GM11168 (cell line): ENCODE measurements around the gene CPNE4.
"Not testable (repeated sequence)": the region's sequence is repeated elsewhere in the genome, so short reads cannot be mapped to it uniquely, and the experiment has no call there.

Experiments
- in situ Hi-C: fragments of 300-500 bp; cut with MboI; formaldehyde crosslinking; loops from one replicate; pipeline ENCODE4 v1.12.0; 2022; ENCODE audit warnings: low sequenced_read_pairs; ENCODE audit not compliant: unreplicated experiment

Gene CPNE4

DNA sequence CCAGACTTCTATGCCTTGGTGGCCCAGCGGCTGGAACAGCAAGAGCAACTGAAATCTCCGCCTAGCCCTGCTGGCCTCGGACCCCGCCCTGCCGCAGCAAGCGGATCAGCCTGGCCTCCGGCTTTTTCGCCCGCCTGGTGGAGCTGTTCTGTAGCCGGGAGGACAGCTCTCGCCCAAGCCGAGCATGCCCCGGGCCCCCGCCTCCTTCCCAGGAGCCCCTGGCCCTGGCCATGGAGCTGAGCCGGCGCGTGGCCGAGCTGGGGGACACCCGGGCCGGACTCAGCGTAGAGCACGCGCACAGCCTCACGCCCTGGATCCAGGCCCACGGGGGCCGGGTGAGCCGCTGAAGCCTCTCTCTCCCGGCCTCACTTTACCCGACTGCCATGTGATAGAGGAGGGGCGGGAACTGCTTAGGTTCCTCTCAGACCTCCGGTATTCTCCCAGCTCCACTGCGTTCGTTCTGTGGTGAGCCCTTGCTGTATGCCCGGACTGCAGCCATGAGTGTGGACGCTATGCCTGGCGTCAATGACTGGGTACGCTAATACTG, 507.9 kb downstream of the CPNE4 start:
- in situ Hi-C loops, result no loop called here

DNA sequence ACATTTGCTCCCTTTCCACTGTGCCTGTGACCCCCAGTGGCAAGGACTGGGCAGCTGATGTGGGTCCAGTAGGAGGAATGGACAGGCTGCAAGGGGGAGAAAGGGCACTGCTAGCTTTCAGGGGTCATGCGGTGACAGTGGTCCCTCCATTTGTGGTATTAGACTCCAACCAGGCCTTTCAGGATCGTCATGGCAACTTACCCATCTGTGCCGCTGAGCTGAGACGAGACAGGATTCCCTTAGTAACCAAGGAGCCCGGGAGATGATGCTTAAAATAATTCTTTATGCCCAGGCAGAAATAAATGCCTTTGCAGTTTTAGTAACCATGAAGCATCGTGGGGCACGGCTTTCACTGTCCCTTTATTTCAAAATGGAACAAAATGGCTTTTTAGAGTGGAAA, 516.1 kb downstream of the CPNE4 start:
- in situ Hi-C loops, result no loop called here

DNA sequence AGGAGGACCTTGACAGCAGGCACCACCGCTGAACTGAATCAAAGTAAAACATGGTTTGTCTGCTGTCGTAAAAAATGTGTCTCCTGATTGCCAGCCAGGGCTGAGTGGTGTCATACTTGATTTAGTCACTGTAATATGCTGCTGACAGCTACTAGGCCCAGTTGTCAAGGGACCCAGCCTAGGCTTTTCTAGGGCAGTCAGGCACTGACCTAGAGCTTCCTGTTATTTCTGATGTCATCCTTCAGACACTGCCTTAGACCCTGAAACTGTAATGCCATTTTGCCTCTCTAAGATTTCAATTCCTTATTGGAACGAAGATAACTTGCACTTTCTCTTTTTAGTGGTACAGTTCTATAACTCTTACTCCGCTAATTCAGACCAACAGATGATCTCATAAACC, 529.4 kb downstream of the CPNE4 start:
- in situ Hi-C loops, result no loop called here

DNA sequence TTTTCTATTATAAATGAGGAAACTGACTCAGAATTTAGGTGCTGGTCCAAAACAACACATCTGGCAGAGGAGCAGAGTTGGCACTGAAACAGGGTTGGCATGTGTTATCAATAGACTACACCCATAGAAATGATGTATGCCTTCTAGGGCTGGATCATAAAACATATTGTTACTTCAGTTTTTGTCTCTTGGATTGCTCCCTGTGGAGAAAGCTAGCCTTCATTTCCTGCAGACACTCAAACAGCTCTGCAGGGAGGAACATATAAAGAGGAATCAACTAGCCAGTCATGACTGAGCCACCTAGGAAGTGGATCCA, 531.5 kb downstream of the CPNE4 start:
- in situ Hi-C loops, result no loop called here

DNA sequence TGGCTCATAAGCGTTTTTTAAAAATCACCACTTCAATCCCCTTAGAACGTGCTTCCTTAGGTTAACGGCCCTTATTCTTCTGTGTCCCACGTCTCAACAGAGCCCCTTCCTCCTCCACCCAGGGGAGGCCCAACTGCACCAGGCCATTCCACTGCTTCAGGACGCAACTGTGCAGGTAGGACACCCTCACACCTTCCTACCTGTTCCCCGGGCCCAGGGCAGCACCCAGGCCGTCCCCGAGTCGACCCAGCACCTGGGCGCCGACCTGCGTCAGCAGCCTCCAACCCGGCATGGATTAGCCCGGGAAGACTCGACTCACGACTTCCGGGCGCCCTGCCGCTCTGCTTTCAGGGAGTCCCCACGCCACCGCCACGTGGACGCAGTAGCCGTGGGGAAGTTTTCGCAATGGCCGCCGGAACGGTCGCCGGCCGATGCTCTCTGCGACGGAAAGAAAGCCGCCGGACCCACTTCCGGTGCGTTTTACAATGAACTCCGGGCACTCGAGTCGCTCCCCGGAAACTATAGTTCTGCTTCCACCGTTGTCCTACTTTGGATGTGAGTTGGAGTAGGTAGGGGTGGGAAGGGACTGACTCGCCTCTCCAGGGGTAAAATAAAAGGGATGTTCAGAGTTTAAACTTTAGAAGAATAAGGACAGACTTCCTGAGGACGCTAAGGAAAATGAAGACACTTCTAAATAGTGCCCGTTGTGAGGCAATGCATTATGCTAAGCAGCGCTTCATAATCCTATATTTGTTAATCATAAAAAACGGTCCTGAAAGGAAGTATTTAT, 532.1 kb downstream of the CPNE4 start, which contains the start of gene MRPL3:
MRPL3 (minus strand) TSS at position 442 of the 790 bp plus-strand sequence; CDS start at position 292, 150 bp downstream.
- in situ Hi-C loops, result no loop called here

DNA sequence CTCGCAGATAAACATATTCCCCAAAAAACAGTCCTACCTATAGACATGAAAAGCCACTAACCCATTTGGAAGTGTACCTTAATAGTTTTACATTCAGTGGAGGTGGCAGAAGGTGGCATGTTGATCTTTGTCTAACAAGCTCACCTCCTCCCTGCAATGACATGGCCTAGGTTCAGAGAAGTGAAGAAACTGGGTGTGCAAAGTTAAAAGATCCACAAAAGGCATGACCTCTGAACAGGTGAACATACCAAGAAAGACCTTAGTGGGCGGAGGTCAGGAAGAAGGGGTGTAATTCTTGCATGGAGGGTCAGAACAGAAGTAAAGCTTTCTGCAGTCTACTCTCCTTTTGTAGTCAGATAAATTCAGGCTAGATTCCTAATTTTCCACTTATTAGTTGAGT, 532.9 kb downstream of the CPNE4 start:
- in situ Hi-C loops, result no loop called here

DNA sequence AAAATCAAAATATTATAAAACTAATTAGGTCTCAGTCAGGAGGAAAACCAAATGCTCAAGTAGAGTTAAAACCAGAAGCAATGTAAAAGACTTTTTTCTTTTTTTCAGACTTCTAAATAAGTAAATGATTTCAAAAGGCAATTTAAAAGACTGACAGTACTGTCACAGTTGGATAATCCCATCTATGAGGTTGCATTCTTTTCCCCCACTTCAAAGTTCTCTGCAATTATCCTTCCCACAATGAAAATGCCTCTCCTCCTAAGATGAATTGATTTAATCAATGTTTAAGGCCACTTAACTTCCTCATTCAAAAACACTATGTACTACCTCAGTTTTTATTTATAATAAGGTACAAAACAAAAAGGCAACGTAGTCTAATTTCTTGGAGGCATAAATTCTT, 540.1 kb downstream of the CPNE4 start:
- in situ Hi-C loops, result no loop called here

DNA sequence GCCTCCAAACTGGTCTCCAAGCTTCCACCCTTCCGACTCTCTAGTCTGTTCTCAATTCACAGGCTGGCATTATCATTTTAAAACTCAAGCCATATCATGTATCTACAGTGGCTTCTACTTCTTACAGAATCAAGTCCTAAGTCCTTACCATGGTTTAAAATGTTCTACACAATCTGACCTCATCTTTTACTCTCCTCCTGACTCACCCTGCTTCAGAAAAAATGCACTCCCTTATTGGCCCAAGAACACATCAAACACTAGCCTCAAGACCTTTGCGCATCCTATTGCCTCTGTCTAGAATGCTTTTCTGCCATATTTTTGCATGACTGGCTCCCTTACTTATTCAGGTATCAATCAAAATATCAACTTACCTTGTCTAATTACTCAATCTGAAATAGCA, 543.0 kb downstream of the CPNE4 start:
- in situ Hi-C loops, result no loop called here

DNA sequence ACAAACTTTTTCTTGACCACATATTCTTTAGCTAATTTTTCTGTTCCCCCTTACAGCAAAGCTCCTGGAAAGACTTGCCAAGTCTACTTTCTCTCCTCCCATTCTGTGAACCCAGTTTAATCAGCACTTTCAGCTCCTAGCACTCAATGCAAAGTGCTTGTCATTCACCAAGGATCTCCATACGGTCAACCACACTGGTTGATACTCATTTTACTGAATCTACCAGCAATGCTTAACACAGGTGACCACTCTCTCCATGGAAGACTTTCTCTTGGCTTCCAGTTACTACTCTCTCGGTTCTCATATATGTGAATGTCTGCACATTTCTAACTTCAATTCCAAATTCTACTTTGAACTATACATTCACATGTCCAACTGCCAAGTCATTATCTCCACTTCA, 543.7 kb downstream of the CPNE4 start:
- in situ Hi-C loops, result no loop called here

DNA sequence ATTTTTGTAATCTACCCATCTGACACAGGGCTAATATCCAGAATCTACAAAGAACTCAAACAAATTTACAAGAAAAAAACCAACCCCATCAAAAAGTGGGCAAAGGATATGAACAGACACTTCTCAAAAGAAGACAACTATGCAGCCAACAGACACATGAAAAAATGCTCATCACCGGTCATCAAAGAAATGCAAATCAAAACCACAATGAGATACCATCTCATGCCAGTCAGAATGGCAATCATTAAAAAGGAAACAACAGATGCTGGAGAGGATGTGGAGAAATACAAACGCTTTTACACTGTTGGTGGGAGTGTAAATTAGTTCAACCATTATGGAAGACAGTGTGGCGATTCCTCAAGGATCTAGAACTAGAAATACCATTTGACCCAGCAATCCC, 548.3 kb downstream of the CPNE4 start:
- in situ Hi-C loops, result not testable (repeated sequence)

DNA sequence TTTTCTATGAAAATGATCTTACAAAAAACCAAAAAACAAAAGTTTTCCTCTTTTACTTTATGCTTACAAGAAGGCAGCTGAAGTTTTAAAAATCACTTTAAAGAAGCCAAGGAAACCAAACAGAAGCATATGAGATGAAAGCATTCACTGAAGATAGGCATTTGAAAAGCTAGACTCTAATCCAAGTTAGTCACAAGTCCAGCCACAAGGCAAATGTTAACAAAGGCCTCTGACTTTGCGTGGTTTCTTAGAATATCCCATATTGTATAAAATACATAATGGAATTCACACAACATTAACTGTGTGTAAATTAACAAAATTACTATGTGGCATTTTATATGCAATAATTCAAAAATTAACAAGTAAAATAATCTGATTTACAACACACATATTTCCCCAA, 549.7 kb downstream of the CPNE4 start:
- in situ Hi-C loops, result no loop called here

DNA sequence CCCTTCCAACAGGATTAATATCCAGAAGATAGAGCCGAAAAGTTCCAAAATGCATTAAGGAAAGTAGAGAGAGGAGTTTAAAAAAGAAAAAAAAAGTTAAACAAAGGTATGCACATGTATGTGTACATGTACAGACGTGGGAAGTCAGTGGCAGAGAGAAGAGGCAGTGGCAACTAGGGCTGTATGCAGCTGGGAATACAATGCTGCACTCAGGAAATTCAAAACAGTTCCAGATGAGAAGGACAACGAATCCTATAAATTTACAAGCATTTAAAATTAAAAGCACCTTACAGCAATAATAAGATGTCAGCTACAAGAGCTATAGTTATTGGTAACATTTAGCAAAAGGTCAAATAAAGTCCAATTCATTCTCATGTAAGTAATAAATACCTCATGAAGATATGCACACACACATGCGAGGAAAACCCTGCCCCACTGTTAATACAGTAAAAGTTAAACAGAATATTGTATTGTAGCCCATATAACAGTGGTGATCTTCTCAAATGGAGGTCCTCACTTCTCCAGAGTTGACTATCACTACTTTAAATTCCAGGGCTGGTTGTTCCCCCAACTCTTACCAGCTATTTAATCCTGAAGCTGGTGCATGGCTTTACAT, 550.2 kb downstream of the CPNE4 start:
- in situ Hi-C loops, result no loop called here
